Thymus (tissue), 11 donors: ENCODE measurements around the gene FTCD. TPM values are rescaled to one million over a fixed set of nuclear protein-coding genes. Genes with fewer than 3 reads are reported as not detected.
A peak's percentile ranks its signal among the peaks of the same experiment; 100 is the strongest.
"Not testable (repeated sequence)": the region's sequence is repeated elsewhere in the genome, so short reads cannot be mapped to it uniquely, and the experiment has no call there.

ENCODE experiments used
- DNase-seq, 9 donors: peaks; one replicate each; pipeline ENCODE4 v3.0.0-alpha.2; 2013; ENCODE audit warnings: low spot score in 9 of 9, low read depth in 6 of 9, missing footprints in 1 of 9
- H3K27ac ChIP-seq, 2 donors: one replicate each; pipeline ENCODE4 v1.5.1; 2013; ENCODE audit warnings: control low read depth in 1 of 2, low read depth in 1 of 2, low read length in 1 of 2, mild to moderate bottlenecking in 1 of 2, moderate library complexity in 1 of 2
- H3K27me3 ChIP-seq, 2 donors: one replicate each; pipeline ENCODE4 v1.5.1; 2013; ENCODE audit warnings: low read length in 1 of 2; ENCODE audit not compliant: control insufficient read depth in 2 of 2, insufficient read depth in 1 of 2
- H3K36me3 ChIP-seq, 2 donors: one replicate each; pipeline ENCODE4 v1.5.1; 2013; ENCODE audit warnings: low read length in 1 of 2, mild to moderate bottlenecking in 1 of 2, moderate library complexity in 1 of 2; ENCODE audit not compliant: control insufficient read depth in 2 of 2, insufficient read depth in 2 of 2
- H3K4me1 ChIP-seq, 2 donors: one replicate each; pipeline ENCODE4 v1.5.1; 2013; ENCODE audit warnings: low read length in 2 of 2; ENCODE audit not compliant: control insufficient read depth in 2 of 2, insufficient read depth in 2 of 2
- H3K4me3 ChIP-seq, 2 donors: one replicate each; pipeline ENCODE4 v1.5.1; 2013; ENCODE audit warnings: low read length in 2 of 2, control low read depth in 1 of 2, mild to moderate bottlenecking in 1 of 2
- H3K9me3 ChIP-seq, 2 donors: one replicate each; pipeline ENCODE4 v1.5.1; 2013; ENCODE audit warnings: low read length in 1 of 2, mild to moderate bottlenecking in 1 of 2; ENCODE audit not compliant: control insufficient read depth in 2 of 2, insufficient read depth in 1 of 2
- WGBS: extraction: QIAGEN DNeasy Blood & Tissue Kit; methylation state at CpG from one replicate; pipeline ENCODE4 v1.1.7; 2013; 5-methylcytosine and 5-hydroxymethylcytosine counted together
- polyA plus RNA-seq: library from polyadenylated mRNA; stranded (reverse); fragments of 200-250 nt; gene quantifications from one replicate; pipeline ENCODE4 v1.2.3, GENCODE V29; 2013
- total RNA-seq: library from RNA; stranded (reverse); fragments of 120-200 nt; gene quantifications from one replicate; pipeline ENCODE4 v1.2.4, GENCODE V29; 2013
- donor health status: healthy.

FTCD gene
- total and polyA plus RNA-seq, 2 donors: 0.09 to 1.6 TPM

DNA sequence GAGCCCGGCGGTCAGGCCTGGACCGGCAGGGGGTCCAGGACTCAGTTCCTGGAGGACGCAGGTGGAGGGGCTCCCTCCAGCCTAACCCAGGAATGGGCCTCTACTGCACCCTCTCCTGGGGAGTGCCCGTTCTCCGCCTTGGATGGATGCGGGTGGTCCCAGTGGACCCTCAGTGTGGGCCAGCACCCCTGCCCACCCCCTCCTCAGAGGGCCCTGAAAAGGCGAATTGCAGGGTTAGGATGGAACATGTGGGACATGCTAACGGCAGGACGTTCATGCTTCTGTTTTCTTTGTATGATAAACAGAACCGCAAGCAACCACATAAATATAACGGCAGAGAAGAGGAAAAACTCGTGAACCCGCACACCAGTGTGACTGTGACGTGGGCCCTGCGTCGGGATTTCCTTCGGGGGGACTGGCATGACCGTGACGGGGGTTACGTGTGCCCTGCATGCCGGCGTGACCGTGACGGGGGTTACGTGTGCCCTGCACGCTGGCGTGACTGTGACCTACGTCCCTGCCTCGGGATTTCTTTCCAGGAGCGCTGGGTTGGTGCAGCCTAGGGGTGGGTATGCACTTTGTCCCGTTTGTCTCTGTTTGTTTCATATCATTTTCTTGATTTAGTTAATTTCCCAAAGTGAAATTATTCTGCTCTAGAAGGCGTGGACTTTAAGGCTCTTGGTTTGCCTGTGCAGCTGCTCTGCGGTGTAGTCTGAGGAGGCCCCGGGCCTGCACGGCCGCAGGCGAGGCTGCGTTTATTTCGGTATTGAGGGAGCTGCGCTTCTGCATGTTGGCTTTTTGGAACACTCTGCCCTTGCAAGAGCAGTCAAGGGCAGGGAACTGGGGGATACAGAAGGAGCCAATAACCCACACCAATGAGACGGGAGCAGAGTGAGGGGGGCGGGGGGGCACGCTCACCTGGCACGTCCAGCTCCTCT lies 3.1 kb downstream of the FTCD start:
- 96% methylated on average over 45 of the region's 45 CpGs for WGBS
- DNase-seq: no peak

GRCh38 chr21:46151261-46151988 lies 4.0 kb downstream of the FTCD start:
- Histone ChIP-seq H3K36me3 (no peaks in the 10 kb centered on the region), H3K9me3 (no peaks in the 10 kb centered on the region), H3K4me1 (peaks cover 0 to 8% of the 10 kb centered on the region in 2 donors), H3K27ac (no peak overlapping the region), H3K27me3 (no peaks in the 10 kb centered on the region), H3K4me3 (no peak overlapping the region)
- no peak for DNase-seq
- 94% methylated on average over 47 of the region's 47 CpGs for WGBS

More for the DNA sequence above, 3.1 kb downstream of the FTCD start:
- H3K9me3 ChIP-seq: no peaks in the 10 kb centered on the region
- peaks cover 0 to 8% of the 10 kb centered on the region in 2 donors for H3K4me1 ChIP-seq
- H3K27ac ChIP-seq: no peak overlapping the region
- no peaks in the 10 kb centered on the region for H3K27me3 ChIP-seq
- H3K4me3 ChIP-seq: no peak overlapping the region
- no peaks in the 10 kb centered on the region for H3K36me3 ChIP-seq

DNA sequence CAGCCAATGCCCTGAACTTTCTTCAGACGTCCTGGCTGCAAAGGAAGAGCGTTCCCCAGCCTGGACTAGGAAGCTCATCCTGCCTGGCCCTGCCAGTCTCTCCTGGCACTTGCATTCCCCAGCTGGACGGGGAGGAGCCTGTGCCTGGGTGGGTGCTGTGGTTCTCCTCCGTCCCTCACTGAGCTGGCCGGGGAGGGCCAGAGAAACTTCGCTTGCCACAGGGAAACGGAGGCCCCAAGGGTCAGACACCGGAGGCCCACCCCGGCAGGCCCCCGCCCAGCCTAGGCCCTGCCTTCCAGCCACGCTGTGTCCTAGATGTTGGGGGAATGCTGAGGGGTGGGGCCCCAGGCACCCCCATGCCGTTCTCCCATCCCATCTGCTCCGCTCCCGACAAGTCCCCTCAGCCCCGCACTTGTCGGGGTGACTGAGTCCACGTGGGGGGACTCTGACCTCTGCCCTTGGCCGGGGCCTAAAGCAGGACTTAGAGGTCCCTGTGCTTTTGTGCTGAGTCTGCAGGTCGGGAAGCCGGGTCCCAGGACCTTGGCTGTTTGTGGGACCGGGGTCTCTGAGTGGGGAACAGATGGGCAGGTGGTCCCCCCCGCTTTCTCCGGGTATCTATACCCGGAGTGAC lies 4.8 kb downstream of the FTCD start:
- 97% methylated on average over 24 of the region's 24 CpGs for WGBS
- no peak for DNase-seq
- Histone ChIP-seq H3K27me3 (no peaks in the 10 kb centered on the region), H3K4me3 (no peak overlapping the region), H3K9me3 (no peaks in the 10 kb centered on the region), H3K27ac (no peak overlapping the region), H3K36me3 (no peaks in the 10 kb centered on the region), H3K4me1 (peaks cover 0 to 8% of the 10 kb centered on the region in 2 donors)

- 94% methylated on average over 19 of the region's 19 CpGs for WGBS
- no peaks in the 10 kb centered on the region for H3K36me3 ChIP-seq
- H3K4me1 ChIP-seq: peaks cover 0 to 8% of the 10 kb centered on the region in 2 donors
- no peak for DNase-seq
- H3K9me3 ChIP-seq: peaks cover 0 to 4% of the 10 kb centered on the region in 2 donors
- no peak overlapping the region for H3K4me3 ChIP-seq
- no peaks in the 10 kb centered on the region for H3K27me3 ChIP-seq
- H3K27ac ChIP-seq: no peak overlapping the region
Observed at GRCh38 chr21:46150073-46150472, 5.3 kb downstream of the FTCD start.

DNA sequence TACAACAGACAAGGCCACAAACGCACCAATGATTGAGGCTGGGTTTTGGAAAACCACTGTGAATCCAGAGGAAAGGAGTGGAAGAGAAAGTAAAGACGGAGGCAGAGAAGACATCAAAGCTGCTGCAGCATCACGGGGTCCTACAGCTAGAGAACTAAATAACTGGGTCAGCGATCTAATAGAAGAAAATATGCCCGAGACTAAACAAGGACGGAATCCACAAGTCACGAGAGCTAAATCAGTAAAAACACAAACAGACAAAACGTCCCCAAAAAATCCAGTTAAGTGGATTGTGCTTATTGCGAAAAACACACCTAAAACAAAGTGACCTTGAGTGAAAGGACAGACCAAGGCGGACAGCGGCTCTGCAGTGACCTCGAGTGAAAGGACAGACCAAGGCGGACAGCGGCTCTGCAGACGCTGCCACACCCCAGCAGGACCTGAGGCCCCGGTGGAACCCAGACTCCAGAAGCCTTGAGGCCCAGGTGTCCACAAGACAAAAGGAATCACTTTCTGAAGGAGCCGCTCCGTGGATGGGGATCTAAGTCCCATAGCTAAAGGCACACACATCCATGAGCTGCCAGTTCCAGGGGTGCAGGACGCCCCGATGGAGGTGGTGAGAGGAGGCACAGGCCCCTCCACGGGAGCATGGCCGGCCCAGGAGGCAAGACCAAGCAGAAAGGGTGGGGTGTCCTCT lies 6.0 kb downstream of the FTCD start:
- no peak overlapping the region for H3K27ac ChIP-seq
- no peak for DNase-seq
- H3K36me3 ChIP-seq: no peaks in the 10 kb centered on the region
- peaks cover 0 to 9% of the 10 kb centered on the region in 2 donors for H3K9me3 ChIP-seq
- H3K27me3 ChIP-seq: no peaks in the 10 kb centered on the region
- H3K4me3 ChIP-seq: no peak overlapping the region
- WGBS: 96% methylated on average over 22 of the region's 22 CpGs
- H3K4me1 ChIP-seq: peaks cover 0 to 8% of the 10 kb centered on the region in 2 donors

GRCh38 chr21:46148106-46148505 lies 7.3 kb downstream of the FTCD start:
- Histone ChIP-seq H3K4me3 (no peak overlapping the region), H3K36me3 (no peaks in the 10 kb centered on the region), H3K4me1 (peaks cover 0 to 2% of the 10 kb centered on the region in 2 donors), H3K27ac (no peak overlapping the region), H3K9me3 (peaks cover 0 to 9% of the 10 kb centered on the region in 2 donors), H3K27me3 (no peaks in the 10 kb centered on the region)
- no peak for DNase-seq
- WGBS: 95% methylated on average over 11 of the region's 11 CpGs

DNA sequence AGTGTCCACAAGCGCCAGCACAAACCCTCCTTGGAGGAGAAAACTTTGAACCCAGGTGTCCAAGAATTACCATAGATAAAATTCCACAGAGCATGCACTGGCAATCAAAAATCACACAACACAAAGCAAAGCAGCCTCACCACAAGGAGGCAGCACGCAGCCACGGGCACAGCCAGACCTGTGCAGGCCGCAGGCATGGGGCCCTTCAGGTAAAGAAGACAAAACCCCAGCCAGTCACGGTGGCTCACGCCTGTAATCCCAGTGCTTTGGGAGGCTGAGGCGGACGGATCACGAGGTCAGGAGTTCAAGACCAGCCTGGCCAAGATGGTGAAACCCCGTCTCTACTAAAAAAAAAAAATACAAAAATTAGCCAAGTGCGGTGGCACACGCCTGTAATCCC lies 8.0 kb downstream of the FTCD start:
- not testable (repeated sequence) for H3K4me3 ChIP-seq, H3K36me3 ChIP-seq, H3K27ac ChIP-seq, H3K9me3 ChIP-seq, H3K4me1 ChIP-seq, H3K27me3 ChIP-seq
- WGBS: 83% methylated on average over 12 of the region's 12 CpGs
- DNase-seq: peak in 7 of 9 donors; percentile 5 to 53 (median 25)

GRCh38 chr21:46146856-46147255 lies 8.5 kb downstream of the FTCD start:
- Histone ChIP-seq H3K9me3 (peaks cover 0 to 13% of the 10 kb centered on the region in 2 donors), H3K4me1 (no peaks in the 10 kb centered on the region), H3K4me3 (no peak overlapping the region), H3K27me3 (no peaks in the 10 kb centered on the region), H3K36me3 (no peaks in the 10 kb centered on the region), H3K27ac (no peak overlapping the region)
- WGBS: 94% methylated on average over 14 of the region's 14 CpGs
- no peak for DNase-seq
